HG03457 (cell line): ENCODE data around the gene OTUD6A.
"Not testable (repeated sequence)": the region's sequence is repeated elsewhere in the genome, so short reads cannot be mapped to it uniquely, and the experiment has no call there.

Source experiments
- ATAC-seq: cut with Tn5 transposase; IDR thresholded peaks from one replicate; pipeline ENCODE4 v1.9.1; 2021; ENCODE audit warnings: moderate number of reproducible peaks; ENCODE audit not compliant: unreplicated experiment

The OTUD6A gene

GRCh38 chrX:70046978-70047377, 15.3 kb upstream of the OTUD6A start:
- ATAC-seq, result no peak

- ATAC-seq, result no peak
These were observed 12.9 kb upstream of the OTUD6A start for GRCh38 chrX:70049406-70049805.

- ATAC-seq, result no peak
These were observed 12.3 kb upstream of the OTUD6A start, which contains the start of gene AWAT2 for GRCh38 chrX:70049925-70050324. AWAT2 (minus strand) TSS chrX:70049938; CDS start chrX:70049932, 6 bp downstream.

GRCh38 chrX:70052895-70053615, 9.2 kb upstream of the OTUD6A start:
- no peak for ATAC-seq

GRCh38 chrX:70054391-70054790, 7.9 kb upstream of the OTUD6A start:
- ATAC-seq, result no peak

- no peak for ATAC-seq
These were observed 799 bp downstream of the OTUD6A start for GRCh38 chrX:70062961-70063550.

- no peak for ATAC-seq
These were observed 4.4 kb downstream of the OTUD6A start for GRCh38 chrX:70066646-70067045.

GRCh38 chrX:70079297-70079696, 17.0 kb downstream of the OTUD6A start:
- no peak for ATAC-seq

GRCh38 chrX:70079870-70080269, 17.6 kb downstream of the OTUD6A start:
- no peak for ATAC-seq

GRCh38 chrX:70082723-70083122, 20.5 kb downstream of the OTUD6A start:
- no peak for ATAC-seq

- ATAC-seq, result no peak
These were observed 22.5 kb downstream of the OTUD6A start for GRCh38 chrX:70084592-70085240.

- no peak for ATAC-seq
These were observed 25.8 kb downstream of the OTUD6A start for GRCh38 chrX:70087857-70088630.

GRCh38 chrX:70088751-70089150, 26.5 kb downstream of the OTUD6A start:
- ATAC-seq, result no peak

- ATAC-seq, result no peak
These were observed 27.5 kb downstream of the OTUD6A start for GRCh38 chrX:70089604-70090297.

GRCh38 chrX:70092247-70092646, 30.0 kb downstream of the OTUD6A start:
- no peak for ATAC-seq

GRCh38 chrX:70096052-70096451, 33.8 kb downstream of the OTUD6A start:
- no peak for ATAC-seq

GRCh38 chrX:70105229-70105628, 43.0 kb downstream of the OTUD6A start:
- no peak for ATAC-seq

- not testable (repeated sequence) for ATAC-seq
These were observed 49.3 kb downstream of the OTUD6A start for GRCh38 chrX:70111436-70112026.
